ENCODE results near the gene NKD1.

The NKD1 gene

GRCh38 chr16:50616386-50616785, 68.2 kb downstream of the NKD1 start:
- H4K20me1 ChIP-seq (ENCODE audit: insufficient read depth, low read length) = no peaks in the 10 kb centered on the region
- TF ChIP-seq EZH2 (optimal IDR thresholded peaks at IDR 0.05; ENCODE audit: low read depth, low read length) = no peak
- TF ChIP-seq EZH2phosphoT487 (IDR thresholded peaks at IDR 0.05; ENCODE audit: low read length) = no peak
- no peak for TF ChIP-seq CTCF (IDR thresholded peaks at IDR 0.05; ENCODE audit: low read length)
- no peak for DNase-seq
- H3K9me2 ChIP-seq (replicated peaks; ENCODE audit: insufficient read depth, low read length) = no peaks in the 10 kb centered on the region
- no peaks in the 10 kb centered on the region for H3F3A ChIP-seq (ENCODE audit: insufficient read depth, low read length)
- no peaks in the 10 kb centered on the region for H3K9me3 ChIP-seq (replicated peaks; ENCODE audit: insufficient read depth, low read length)
- H2AFZ ChIP-seq (ENCODE audit: low read length) = no peak overlapping the region
- H3K4me1 ChIP-seq (ENCODE audit: low read length) = no peaks in the 10 kb centered on the region
- no peaks in the 10 kb centered on the region for H3K79me2 ChIP-seq (ENCODE audit: low read length)
- no peaks in the 10 kb centered on the region for H3K27me3 ChIP-seq (replicated peaks; ENCODE audit: insufficient read depth, low read length)
- H3K36me3 ChIP-seq (replicated peaks; ENCODE audit: insufficient read depth, low read length) = no peaks in the 10 kb centered on the region
- H3K4me3 ChIP-seq (ENCODE audit: low read length) = no peak overlapping the region
- H3K27ac ChIP-seq (ENCODE audit: low read length) = no peak overlapping the region
- H3K4me2 ChIP-seq (ENCODE audit: low read depth, low read length) = no peak overlapping the region
- H3K9ac ChIP-seq (ENCODE audit: low read length) = no peak overlapping the region

DNA sequence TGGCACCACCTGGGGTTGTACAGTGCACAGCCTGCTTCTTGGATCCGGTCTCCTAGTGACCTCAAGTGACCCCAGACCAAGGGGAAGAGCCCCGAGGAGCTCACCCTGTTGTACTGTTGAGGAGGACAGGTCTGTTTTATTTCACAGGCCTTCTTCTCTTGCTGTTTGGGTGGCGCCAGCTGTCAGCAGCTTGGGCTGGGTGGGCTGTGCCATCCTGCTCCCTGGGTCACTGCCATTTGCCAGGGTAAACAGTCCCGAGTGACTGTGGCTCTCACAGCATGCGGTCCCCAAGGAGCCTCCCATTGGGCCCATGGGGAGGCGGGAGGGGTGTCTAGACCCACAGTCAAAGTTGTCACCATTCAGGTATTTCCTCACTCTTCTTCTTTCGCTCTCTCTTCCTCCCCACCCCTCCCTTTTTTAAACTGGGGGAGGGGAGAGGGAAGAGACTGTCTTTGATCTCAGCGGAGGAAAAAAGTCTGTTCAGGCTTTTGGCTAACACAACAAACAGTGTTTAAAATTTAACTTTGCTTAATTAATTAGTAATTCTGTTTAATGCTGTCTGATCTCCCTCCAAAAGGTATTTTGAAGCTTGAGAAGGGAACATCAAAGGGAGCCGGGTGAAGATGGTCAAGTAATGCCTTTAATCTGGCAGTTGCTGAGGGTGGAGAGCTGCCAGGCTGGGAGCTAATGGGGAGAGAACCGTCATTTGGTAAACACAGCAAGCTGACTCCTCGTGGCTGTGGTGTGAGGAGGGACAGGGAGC, 68.9 kb downstream of the NKD1 start:
- Histone ChIP-seq H3K9me3 (replicated peaks; ENCODE audit: insufficient read depth, low read length) (no peaks in the 10 kb centered on the region), H3K4me3 (ENCODE audit: low read length) (no peak overlapping the region), H3K4me2 (ENCODE audit: low read depth, low read length) (no peak overlapping the region), H4K20me1 (ENCODE audit: insufficient read depth, low read length) (no peaks in the 10 kb centered on the region), H3K9ac (ENCODE audit: low read length) (no peak overlapping the region), H3K79me2 (ENCODE audit: low read length) (no peaks in the 10 kb centered on the region), H3K27me3 (replicated peaks; ENCODE audit: insufficient read depth, low read length) (no peaks in the 10 kb centered on the region), H2AFZ (ENCODE audit: low read length) (no peak overlapping the region), H3K36me3 (replicated peaks; ENCODE audit: insufficient read depth, low read length) (no peaks in the 10 kb centered on the region), H3F3A (ENCODE audit: insufficient read depth, low read length) (no peaks in the 10 kb centered on the region), H3K9me2 (replicated peaks; ENCODE audit: insufficient read depth, low read length) (no peaks in the 10 kb centered on the region), H3K27ac (ENCODE audit: low read length) (no peak overlapping the region), H3K4me1 (ENCODE audit: low read length) (no peaks in the 10 kb centered on the region)
- TF ChIP-seq EZH2phosphoT487 (IDR thresholded peaks at IDR 0.05; ENCODE audit: low read length) (no peak), EZH2 (optimal IDR thresholded peaks at IDR 0.05; ENCODE audit: low read depth, low read length) (no peak), CTCF (IDR thresholded peaks at IDR 0.05; ENCODE audit: low read length) (no peak)
- DNase-seq = no peak

DNA sequence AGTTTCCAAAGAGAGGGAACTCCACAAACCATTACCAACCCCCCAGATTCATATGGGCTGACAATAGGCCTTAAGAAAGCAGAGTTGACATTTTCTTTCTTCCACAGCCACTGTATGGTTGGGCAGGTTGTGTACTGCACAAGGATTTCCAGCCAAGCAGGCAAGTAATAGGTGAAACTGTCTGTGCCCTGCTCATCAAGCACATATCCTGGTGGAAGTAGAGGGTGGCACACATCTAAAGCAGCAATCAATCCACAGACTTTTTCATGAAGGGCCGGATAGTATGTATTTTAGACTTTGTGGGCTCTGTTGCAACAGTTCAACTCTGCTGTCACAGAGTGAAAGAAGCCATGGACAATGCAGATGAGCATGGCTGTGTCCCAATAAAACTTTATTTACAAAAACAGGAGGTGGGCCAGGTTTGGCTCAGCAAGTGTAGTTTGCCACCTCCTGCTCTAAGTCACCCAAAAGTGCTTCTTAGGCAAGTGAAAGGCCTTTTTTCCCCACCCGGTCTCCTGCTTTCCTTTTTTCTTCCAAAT, 69.5 kb downstream of the NKD1 start:
- Histone ChIP-seq H2AFZ (ENCODE audit: low read length) (no peak overlapping the region), H3K9me3 (replicated peaks; ENCODE audit: insufficient read depth, low read length) (no peaks in the 10 kb centered on the region), H3K9me2 (replicated peaks; ENCODE audit: insufficient read depth, low read length) (no peaks in the 10 kb centered on the region), H3F3A (ENCODE audit: insufficient read depth, low read length) (no peaks in the 10 kb centered on the region), H3K4me3 (ENCODE audit: low read length) (no peak overlapping the region), H3K27ac (ENCODE audit: low read length) (no peak overlapping the region), H3K4me1 (ENCODE audit: low read length) (no peaks in the 10 kb centered on the region), H3K9ac (ENCODE audit: low read length) (no peak overlapping the region), H3K27me3 (replicated peaks; ENCODE audit: insufficient read depth, low read length) (no peaks in the 10 kb centered on the region), H3K79me2 (ENCODE audit: low read length) (no peaks in the 10 kb centered on the region), H3K36me3 (replicated peaks; ENCODE audit: insufficient read depth, low read length) (no peaks in the 10 kb centered on the region), H3K4me2 (ENCODE audit: low read depth, low read length) (no peak overlapping the region), H4K20me1 (ENCODE audit: insufficient read depth, low read length) (no peaks in the 10 kb centered on the region)
- no peak for DNase-seq
- TF ChIP-seq CTCF (IDR thresholded peaks at IDR 0.05; ENCODE audit: low read length) (no peak), EZH2phosphoT487 (IDR thresholded peaks at IDR 0.05; ENCODE audit: low read length) (no peak), EZH2 (optimal IDR thresholded peaks at IDR 0.05; ENCODE audit: low read depth, low read length) (no peak)

Measured in MM.1S (cell line).